ENCODE data around the gene ACAD9.
"Not testable (repeated sequence)": the region's sequence is repeated elsewhere in the genome, so short reads cannot be mapped to it uniquely, and the experiment has no call there.

The ACAD9 gene

GRCh38 chr3:128922804-128923459 is 43.5 kb downstream of the ACAD9 start:
- H3K4me3 ChIP-seq (replicated peaks; ENCODE audit: low read depth, low read length), result no peak overlapping the region
- no peak for TF ChIP-seq CTCF (IDR thresholded peaks at IDR 0.05; ENCODE audit: low read depth, low read length, missing control alignments)
- no peak for DNase-seq (ENCODE audit: extremely low read depth, low read depth)

DNA sequence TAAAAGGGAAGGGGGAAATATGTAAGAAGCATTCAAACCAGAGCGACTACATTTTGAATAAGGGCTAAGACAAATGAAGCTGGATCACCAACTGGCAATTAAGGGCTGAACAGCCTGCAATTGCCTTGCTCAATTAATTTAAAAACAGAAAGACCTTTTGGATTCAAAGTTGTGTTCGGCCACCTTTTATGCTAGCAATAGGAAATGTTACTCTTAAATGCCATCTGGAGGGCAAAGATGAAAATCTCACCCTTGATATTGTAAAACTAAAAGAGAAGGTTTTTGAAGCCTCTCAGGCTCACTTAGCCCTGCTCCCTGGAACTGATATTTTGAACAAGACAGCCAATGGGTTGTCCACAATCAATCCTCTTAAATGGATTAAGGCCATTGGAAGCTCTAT is 44.2 kb downstream of the ACAD9 start:
- TF ChIP-seq CTCF (IDR thresholded peaks at IDR 0.05; ENCODE audit: low read depth, low read length, missing control alignments), result no peak
- no peak for DNase-seq (ENCODE audit: extremely low read depth, low read depth)
- H3K4me3 ChIP-seq (replicated peaks; ENCODE audit: low read depth, low read length), result no peak overlapping the region

DNA sequence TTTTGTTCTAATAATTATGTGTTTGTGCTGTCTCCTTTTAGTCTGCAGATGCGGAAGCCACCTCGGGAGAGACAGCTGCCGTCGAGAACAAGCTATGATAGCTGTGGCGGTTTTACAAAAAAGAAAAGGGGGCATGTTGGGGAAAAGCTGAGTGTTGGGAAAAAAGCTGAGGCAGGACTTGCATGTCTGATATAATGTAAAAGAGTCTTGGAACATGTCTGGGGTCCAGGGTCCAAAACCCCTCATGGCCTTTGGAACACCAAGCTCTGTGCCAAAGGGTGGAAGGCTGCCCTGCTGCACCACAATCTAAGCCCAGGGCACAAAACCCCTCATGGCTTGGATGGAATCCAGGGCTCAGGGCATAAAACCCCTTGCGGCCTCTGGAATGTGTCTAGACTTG is 44.6 kb downstream of the ACAD9 start:
- DNase-seq (ENCODE audit: extremely low read depth, low read depth); H3K4me3 ChIP-seq (replicated peaks; ENCODE audit: low read depth, low read length): not testable (repeated sequence)

- no peak for DNase-seq (ENCODE audit: extremely low read depth, low read depth)
- TF ChIP-seq CTCF (IDR thresholded peaks at IDR 0.05; ENCODE audit: low read depth, low read length, missing control alignments), result no peak
These were observed 49.9 kb downstream of the ACAD9 start for GRCh38 chr3:128929364-128929763.

GRCh38 chr3:128931046-128931445 is 51.6 kb downstream of the ACAD9 start:
- TF ChIP-seq CTCF (IDR thresholded peaks at IDR 0.05; ENCODE audit: low read depth, low read length, missing control alignments), result no peak
- DNase-seq (ENCODE audit: extremely low read depth, low read depth), result no peak
- H3K4me3 ChIP-seq (replicated peaks; ENCODE audit: low read depth, low read length), result no peak overlapping the region

More at GRCh38 chr3:128929364-128929763, 49.9 kb downstream of the ACAD9 start:
- H3K4me3 ChIP-seq (replicated peaks; ENCODE audit: low read depth, low read length), result no peak overlapping the region

DNA sequence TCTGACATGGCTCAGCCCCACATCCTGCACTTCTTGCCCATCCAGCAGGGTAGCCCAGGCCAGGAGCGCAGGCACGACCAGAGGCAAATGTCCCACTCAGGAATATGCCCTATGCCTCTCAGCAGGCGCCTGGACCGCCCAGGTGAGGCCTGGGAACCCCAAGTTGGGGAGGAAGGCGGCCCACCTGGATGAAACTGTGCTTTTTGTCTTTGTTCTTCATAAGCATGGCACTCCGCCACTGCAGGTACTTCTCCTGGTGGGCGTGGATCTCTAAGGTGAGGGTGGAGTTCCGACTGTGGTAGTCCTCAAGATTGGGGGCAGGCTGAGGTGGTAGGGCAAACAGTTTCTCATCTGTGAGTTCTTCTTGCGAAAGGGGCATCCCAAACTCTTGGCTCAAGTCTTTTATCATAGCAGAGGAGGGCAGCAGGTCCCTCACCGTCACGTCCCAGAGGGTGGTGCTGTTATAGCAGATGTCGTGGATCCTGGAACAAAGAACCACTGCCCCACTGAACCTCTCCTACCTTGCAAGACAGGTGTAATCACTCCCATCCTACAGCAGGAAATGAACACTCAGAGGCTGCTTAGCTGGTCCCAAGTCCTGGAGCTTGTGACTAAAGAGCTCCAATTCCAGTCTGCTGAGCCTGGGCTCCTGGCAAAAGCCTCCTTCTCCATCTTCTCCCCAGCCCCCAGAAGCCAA is 53.2 kb downstream of the ACAD9 start:
- DNase-seq (ENCODE audit: extremely low read depth, low read depth), result no peak
- TF ChIP-seq CTCF (IDR thresholded peaks at IDR 0.05; ENCODE audit: low read depth, low read length, missing control alignments), result no peak
- no peak overlapping the region for H3K4me3 ChIP-seq (replicated peaks; ENCODE audit: low read depth, low read length)

DNA sequence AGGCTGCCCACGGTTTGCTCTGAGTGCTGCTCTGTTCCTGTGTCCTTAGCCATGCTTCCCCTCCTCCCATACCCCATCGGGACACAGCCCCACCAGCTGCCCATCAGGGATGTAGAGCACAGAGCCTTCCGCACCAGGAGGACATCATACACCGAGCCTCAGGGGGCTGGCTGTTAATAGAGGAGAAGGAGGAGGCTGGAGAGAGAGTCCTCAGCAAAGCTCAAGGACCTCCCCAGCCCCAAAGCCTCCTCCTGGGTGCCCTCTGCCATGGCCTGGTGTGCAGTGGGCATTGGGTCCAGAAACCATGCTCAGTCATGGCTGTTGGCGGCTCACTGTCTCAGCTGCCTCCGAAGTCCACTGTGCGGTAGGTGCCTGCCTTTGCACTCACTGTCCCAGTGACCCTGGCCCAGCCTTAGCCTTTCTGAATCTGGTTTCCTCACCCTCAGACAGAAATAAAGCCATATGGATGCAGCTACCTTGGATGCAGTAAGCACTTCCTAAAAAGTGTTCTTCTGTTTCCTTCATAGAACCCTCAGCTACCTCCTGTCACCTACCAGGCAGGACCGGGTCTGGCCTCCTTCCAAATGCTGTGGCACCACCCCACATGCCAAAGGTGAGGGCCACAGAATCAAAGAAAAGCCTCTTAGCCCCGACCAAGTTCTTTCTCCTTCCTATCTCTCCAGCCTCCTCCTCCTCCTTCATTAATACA is 53.9 kb downstream of the ACAD9 start:
- no peak for DNase-seq (ENCODE audit: extremely low read depth, low read depth)
- no peak for TF ChIP-seq CTCF (IDR thresholded peaks at IDR 0.05; ENCODE audit: low read depth, low read length, missing control alignments)
- no peak overlapping the region for H3K4me3 ChIP-seq (replicated peaks; ENCODE audit: low read depth, low read length)
